Ovary (tissue), 9 donors: Measurements from ENCODE around the gene PLD6. TPM values are rescaled to one million over a fixed set of nuclear protein-coding genes. Genes with fewer than 3 reads are reported as not detected.

Experiments
- DNase-seq, 5 donors: peaks; one replicate each; pipeline ENCODE4 v3.0.0-alpha.2; 2019 to 2020
- H3K27ac ChIP-seq, 2 donors: fragments of 200-600 bp; one replicate each; pipeline versions ENCODE4 v1.5.1 to v1.8.0; 2019 to 2022
- H3K27me3 ChIP-seq: fragments of 200-600 bp; one replicate; pipeline ENCODE4 v1.8.0; 2022
- H3K36me3 ChIP-seq: fragments of 200-600 bp; sonication (generic); one replicate; pipeline ENCODE4 v1.5.1; 2019
- H3K4me1 ChIP-seq: one replicate; pipeline ENCODE4 v1.8.1; 2013; ENCODE audit warnings: mild to moderate bottlenecking, moderate library complexity; ENCODE audit not compliant: insufficient read depth
- H3K4me3 ChIP-seq: fragments of 200-600 bp; sonication (generic); one replicate; pipeline ENCODE4 v1.5.1; 2017
- H3K9me3 ChIP-seq, 2 donors: fragments of 200-600 bp in 1 of 2; sonication (generic) in 1 of 2; one replicate each; pipeline versions ENCODE4 v1.5.1 to v1.8.1; 2013 to 2019; ENCODE audit warnings: mild to moderate bottlenecking in 1 of 2, moderate library complexity in 1 of 2
- EP300 ChIP-seq: sonication (generic); formaldehyde crosslinking; IDR thresholded peaks from one replicate; pipeline ENCODE4 v1.6.1; 2017; ENCODE audit warnings: antibody characterized with exemption
- POLR2A ChIP-seq: fragments of 450-650 bp; IDR thresholded peaks from one replicate; pipeline ENCODE4 v1.6.1; 2017; ENCODE audit warnings: antibody characterized with exemption, mild to moderate bottlenecking, moderate library complexity
- WGBS, 3 donors: extraction: QIAGEN DNeasy Blood & Tissue Kit in 1 of 3; methylation state at CpG; one replicate each; pipeline versions ENCODE4 v1.1.5 to v1.1.7; 2013 to 2017; 5-methylcytosine and 5-hydroxymethylcytosine counted together
- intact Hi-C, 4 donors: fragments of 100-400 bp; cut with DNase I; formaldehyde crosslinking; loops; one replicate each; pipeline versions ENCODE4 v1.11.0 to v1.15.1; 2022 to 2023
- polyA plus RNA-seq, 2 donors: library from polyadenylated mRNA; stranded (reverse); fragments of 200-250 nt in 1 of 2; fragments of 350-450 nt in 1 of 2; fragmentation: Illumina TruSeq in 1 of 2; extraction: RNeasy Lipid Tissue Mini Kit (QIAGEN cat#74804) in 1 of 2; gene quantifications; one replicate each; pipeline ENCODE4 v1.2.3, GENCODE V29; 2013 to 2014
- total RNA-seq, 7 donors: library from RNA; depleted of rRNA in 2 of 7; stranded (reverse); fragments of >200 nt in 2 of 7; fragmentation: NEBNext Ultra II Directional in 3 of 7; extraction: Animal tissue kit (Norgen Biotek cat#: 25700) in 3 of 7; gene quantifications; one replicate each; pipeline versions ENCODE4 v1.1.0 to v1.2.4, GENCODE V29; 2016 to 2023
- TF ChIP-seq, protein P1 (sequence below), 3 donors: fragments of 450-650 bp in 2 of 3; fragments of 200-600 bp in 1 of 3; IDR thresholded peaks; one replicate each; pipeline versions ENCODE4 v1.5.1 to v1.8.0; 2016 to 2022; ENCODE audit warnings: antibody characterized with exemption in 3 of 3, mild to moderate bottlenecking in 1 of 3
- donor health status: DM: no; HTN: no; CAD: no; lungs with moderate emphysema.
- donor health status: DM: no; HTN: no; CAD: no.
- donor health status: Bipolar disorder and iron deficiency.
- donor health status: DM: yes; HTN: yes; CAD: no.
- donor health status: DM: no; HTN: no; CAD: no.
- donor health status: DM: yes; HTN: yes; CAD: no.

Gene PLD6
- total and polyA plus RNA-seq, 9 donors: 2.7 to 12.8 (median 7.3) TPM

DNA sequence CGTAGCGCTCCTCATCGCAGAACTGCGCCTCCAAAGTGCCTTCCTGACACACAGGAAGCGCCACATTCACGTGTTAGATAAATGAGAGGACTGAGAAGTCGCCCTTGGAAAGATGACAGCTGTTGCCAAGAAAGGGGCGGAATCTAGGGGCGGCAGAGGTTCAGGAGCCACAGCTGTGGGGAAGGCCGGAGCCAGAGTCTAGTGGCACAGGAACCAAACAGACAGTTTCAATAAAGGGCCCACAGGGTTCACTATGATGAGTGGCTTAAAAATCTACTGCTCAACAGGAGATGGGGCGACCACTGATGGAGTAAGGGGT lies 26.1 kb upstream of the PLD6 start:
- Histone ChIP-seq H3K4me1 (peaks cover 2% of the 10 kb centered on the region), H3K27me3 (no peaks in the 10 kb centered on the region), H3K9me3 (no peaks in the 10 kb centered on the region), H3K4me3 (no peak overlapping the region), H3K27ac (no peak overlapping the region), H3K36me3 (no peaks in the 10 kb centered on the region)
- TF ChIP-seq, protein P1, sequence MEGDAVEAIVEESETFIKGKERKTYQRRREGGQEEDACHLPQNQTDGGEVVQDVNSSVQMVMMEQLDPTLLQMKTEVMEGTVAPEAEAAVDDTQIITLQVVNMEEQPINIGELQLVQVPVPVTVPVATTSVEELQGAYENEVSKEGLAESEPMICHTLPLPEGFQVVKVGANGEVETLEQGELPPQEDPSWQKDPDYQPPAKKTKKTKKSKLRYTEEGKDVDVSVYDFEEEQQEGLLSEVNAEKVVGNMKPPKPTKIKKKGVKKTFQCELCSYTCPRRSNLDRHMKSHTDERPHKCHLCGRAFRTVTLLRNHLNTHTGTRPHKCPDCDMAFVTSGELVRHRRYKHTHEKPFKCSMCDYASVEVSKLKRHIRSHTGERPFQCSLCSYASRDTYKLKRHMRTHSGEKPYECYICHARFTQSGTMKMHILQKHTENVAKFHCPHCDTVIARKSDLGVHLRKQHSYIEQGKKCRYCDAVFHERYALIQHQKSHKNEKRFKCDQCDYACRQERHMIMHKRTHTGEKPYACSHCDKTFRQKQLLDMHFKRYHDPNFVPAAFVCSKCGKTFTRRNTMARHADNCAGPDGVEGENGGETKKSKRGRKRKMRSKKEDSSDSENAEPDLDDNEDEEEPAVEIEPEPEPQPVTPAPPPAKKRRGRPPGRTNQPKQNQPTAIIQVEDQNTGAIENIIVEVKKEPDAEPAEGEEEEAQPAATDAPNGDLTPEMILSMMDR (IDR thresholded peaks at IDR 0.05): no peak
- TF ChIP-seq POLR2A (no peak), EP300 (no peak)
- no peak for DNase-seq
- intact Hi-C loops: loop anchor here in 2 of 4 donors (10.0 kb wide), 2 partner anchors 87 to 227 kb away; no protein-coding TSS in a partner anchor
- WGBS, 3 donors: 69 to 86% (median 70%) methylated on average over 11 of the region's 11 CpGs

DNA sequence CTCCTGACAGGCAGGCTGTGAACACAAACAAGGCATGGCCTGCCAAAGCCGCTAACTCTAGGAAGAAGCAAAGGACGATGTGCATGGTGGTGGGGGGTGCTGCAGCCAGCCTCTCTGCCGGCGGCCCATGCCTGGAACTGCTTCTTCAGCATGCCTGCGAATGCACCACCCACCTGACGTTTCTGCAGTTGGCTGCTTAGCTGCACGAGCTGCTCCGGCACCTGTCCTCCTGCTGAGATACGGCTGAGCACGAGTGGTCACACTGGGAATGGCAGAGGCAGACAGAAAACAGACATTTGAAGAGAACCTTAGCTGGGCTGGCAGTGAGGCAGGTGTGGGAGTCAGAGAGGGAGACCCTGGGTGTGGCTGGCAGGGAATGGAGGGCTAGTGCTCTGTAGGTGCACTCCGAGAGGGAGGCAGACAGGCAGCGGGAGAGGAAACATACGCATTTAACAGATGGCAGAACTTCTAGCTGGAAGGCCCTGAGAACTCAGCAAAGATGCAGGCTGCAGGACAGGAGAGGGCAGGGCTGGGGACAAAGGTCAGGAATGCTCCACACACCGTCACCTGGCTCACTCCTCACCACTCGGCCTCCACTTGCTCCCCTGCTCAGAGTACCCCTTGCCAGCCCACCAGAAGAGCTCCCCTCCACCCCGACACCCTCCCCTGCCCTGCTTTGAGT lies 25.6 kb upstream of the PLD6 start:
- H3K27ac ChIP-seq: no peak overlapping the region
- no peak for TF ChIP-seq POLR2A
- TF ChIP-seq, protein P1 (IDR thresholded peaks at IDR 0.05): no peak
- no peak for TF ChIP-seq EP300
- no peaks in the 10 kb centered on the region for H3K9me3 ChIP-seq
- H3K27me3 ChIP-seq: no peaks in the 10 kb centered on the region
- H3K4me1 ChIP-seq: peaks cover 2% of the 10 kb centered on the region
- no peaks in the 10 kb centered on the region for H3K36me3 ChIP-seq
- intact Hi-C loops: loop anchor here in 2 of 4 donors (10.0 kb wide), 2 partner anchors 87 to 227 kb away; no protein-coding TSS in a partner anchor
- no peak for DNase-seq
- no peak overlapping the region for H3K4me3 ChIP-seq
- 77 to 82% (median 81%) methylated on average over 16 of the region's 16 CpGs for WGBS, 3 donors

DNA sequence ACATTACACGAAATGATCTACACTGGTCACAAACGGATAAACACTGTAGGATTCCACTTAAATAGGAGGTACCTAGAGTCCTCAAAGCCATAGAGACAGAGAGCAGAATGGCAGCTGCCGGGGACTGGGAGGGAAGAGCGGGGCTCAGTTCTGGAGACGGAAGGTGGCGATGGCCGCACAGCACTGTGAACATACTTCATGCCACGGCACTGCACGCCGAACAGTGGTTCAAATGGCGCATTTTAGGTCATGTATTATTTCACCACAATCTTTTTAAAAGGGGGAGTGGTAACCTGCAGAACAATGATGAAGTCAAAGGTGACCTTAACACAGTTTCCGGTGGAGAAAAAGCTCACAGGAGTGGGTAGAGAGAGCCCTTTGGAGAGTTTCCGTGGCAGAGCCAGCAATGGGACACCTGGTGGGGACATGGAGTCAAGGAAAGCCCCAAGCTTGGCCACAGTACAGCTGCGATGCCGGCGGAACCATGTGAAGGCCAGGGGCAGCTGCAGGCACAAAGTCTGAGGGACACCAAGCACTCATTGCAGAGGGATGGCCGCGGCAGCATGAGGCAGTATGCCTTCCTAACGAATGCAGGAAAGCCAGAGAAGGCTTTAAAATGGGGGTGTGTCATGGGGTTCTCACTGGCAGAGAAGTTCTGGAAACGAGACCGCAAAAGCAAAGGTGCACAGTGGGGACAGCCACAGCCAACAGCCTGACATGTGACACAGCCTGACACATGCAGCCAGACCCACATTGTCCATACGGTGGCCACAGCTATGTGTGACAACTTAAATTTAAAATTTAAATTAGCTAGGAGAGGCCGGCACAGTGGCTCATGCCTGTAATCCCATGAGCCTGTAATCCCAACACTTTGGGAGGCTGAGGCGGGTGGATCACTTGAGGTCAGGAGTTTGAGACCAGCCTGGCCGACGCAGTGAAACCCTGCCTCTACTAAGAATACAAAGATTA lies 23.6 kb upstream of the PLD6 start:
- H3K27me3 ChIP-seq: no peaks in the 10 kb centered on the region
- 86 to 89% (median 87%) methylated on average over 26 of the region's 26 CpGs for WGBS, 3 donors
- no peaks in the 10 kb centered on the region for H3K36me3 ChIP-seq
- peaks cover 2% of the 10 kb centered on the region for H3K4me1 ChIP-seq
- no peak overlapping the region for H3K4me3 ChIP-seq
- H3K9me3 ChIP-seq: no peaks in the 10 kb centered on the region
- intact Hi-C loops: loop anchor here in 2 of 4 donors (10.0 kb wide), 2 partner anchors 85 to 225 kb away; no protein-coding TSS in a partner anchor
- no peak overlapping the region for H3K27ac ChIP-seq
- TF ChIP-seq EP300: no peak
- no peak for TF ChIP-seq POLR2A
- TF ChIP-seq, protein P1 (IDR thresholded peaks at IDR 0.05): no peak
- no peak for DNase-seq

DNA sequence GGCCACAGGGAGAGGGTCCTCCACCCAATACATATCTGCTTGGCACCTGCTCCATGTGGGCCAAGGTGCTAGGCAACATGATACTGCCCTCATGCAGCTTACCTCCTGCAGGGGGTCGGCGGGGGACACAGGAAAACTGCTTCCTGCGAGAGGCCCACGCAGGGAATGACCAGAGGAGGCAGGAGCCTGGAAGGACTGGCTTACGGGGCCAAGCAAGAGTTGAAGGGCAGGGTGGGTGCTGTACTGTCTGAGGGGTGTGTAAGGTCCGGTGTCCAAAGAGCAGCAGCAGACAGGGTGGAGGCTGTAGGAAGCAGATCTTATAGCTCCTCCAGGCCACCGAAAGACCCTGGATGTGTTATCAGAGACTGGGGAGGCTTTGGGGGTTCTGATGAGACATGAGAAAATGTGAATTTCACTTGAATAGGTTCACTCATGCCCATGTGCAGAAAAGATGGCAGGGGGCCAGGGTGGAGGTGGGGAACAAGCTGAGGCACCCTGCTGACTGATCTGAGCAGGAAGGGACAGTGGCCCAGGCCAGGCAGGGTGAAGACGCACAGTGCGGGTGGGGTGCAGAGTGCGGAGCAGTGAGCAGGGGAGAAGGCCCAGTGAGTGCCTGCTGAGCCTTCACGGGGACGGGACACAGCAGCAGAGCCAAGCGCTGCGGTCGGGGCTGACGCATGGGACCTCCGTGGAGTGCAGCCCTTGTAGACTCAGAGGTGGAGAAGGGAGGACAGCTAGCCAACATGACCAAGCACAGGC lies 22.6 kb upstream of the PLD6 start:
- intact Hi-C loops: no loop called here
- Histone ChIP-seq H3K9me3 (no peaks in the 10 kb centered on the region), H3K4me3 (no peak overlapping the region), H3K27ac (no peak overlapping the region), H3K4me1 (no peaks in the 10 kb centered on the region), H3K36me3 (no peaks in the 10 kb centered on the region), H3K27me3 (no peaks in the 10 kb centered on the region)
- DNase-seq: no peak
- TF ChIP-seq POLR2A: no peak
- 89 to 93% (median 90%) methylated on average over 17 of the region's 17 CpGs for WGBS, 3 donors
